Muscle layer of colon (tissue), 2 donors: ENCODE results near the gene NUDT2.
A peak's percentile ranks its signal among the peaks of the same experiment; 100 is the strongest.
"Not testable (repeated sequence)": the region's sequence is repeated elsewhere in the genome, so short reads cannot be mapped to it uniquely, and the experiment has no call there.

ENCODE experiments used
- H3K27ac ChIP-seq: one replicate; pipeline ENCODE4 v1.7.0; 2013; ENCODE audit warnings: low read depth, mild to moderate bottlenecking, low read length, moderate library complexity
- H3K27me3 ChIP-seq, 2 donors: one replicate each; pipeline ENCODE4 v1.7.0; 2013; ENCODE audit warnings: low read length in 2 of 2, mild to moderate bottlenecking in 2 of 2; ENCODE audit not compliant: insufficient read depth in 2 of 2, control insufficient read depth in 1 of 2
- H3K36me3 ChIP-seq: one replicate; pipeline ENCODE4 v1.7.0; 2013; ENCODE audit warnings: mild to moderate bottlenecking, low read length; ENCODE audit not compliant: insufficient read depth
- H3K4me1 ChIP-seq: one replicate; pipeline ENCODE4 v1.7.0; 2013; ENCODE audit warnings: mild to moderate bottlenecking, low read length; ENCODE audit not compliant: insufficient read depth
- H3K4me3 ChIP-seq, 2 donors: one replicate each; pipeline ENCODE4 v1.7.0; 2013; ENCODE audit warnings: low read length in 2 of 2, low read depth in 1 of 2, mild to moderate bottlenecking in 1 of 2, moderate library complexity in 1 of 2
- H3K9ac ChIP-seq: one replicate; pipeline ENCODE4 v1.7.0; 2013; ENCODE audit warnings: low read length
- H3K9me3 ChIP-seq: one replicate; pipeline ENCODE4 v1.7.0; 2013; ENCODE audit warnings: mild to moderate bottlenecking, low read length
- donor health status: abdominal sarcoma.
- donor health status: Adenocarcinoma of cecum.

The NUDT2 gene

DNA sequence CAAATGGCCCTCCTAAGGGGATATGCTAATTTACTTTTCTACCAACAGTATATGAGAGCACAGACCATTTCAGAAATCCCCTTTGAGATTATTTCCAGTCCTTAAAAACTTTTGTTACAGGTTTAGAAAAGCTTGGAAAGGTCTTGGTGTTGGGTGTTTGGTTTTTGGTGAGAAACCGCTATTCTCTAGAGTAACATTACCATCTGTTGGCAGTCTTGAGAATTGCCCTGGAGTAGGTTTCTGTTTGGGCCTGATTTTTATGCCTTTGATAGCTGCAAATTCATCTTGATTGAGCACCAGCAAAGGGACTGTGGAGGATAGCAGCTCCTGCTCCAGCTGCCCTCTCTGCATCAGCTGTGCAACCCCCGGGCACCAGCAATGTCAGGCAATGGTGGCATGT lies 8.0 kb downstream of the NUDT2 start:
- peaks cover 13% of the 10 kb centered on the region for H3K36me3 ChIP-seq
- no peak overlapping the region for H3K9ac ChIP-seq
- H3K4me3 ChIP-seq: no peak overlapping the region
- no peak overlapping the region for H3K27ac ChIP-seq
- no peaks in the 10 kb centered on the region for H3K27me3 ChIP-seq
- H3K4me1 ChIP-seq: peaks cover 49% of the 10 kb centered on the region
- no peaks in the 10 kb centered on the region for H3K9me3 ChIP-seq

- H3K36me3 ChIP-seq: peaks cover 13% of the 10 kb centered on the region
- not testable (repeated sequence) for H3K9me3 ChIP-seq, H3K27ac ChIP-seq
Observed at GRCh38 chr9:34338079-34338478, 8.7 kb downstream of the NUDT2 start.

DNA sequence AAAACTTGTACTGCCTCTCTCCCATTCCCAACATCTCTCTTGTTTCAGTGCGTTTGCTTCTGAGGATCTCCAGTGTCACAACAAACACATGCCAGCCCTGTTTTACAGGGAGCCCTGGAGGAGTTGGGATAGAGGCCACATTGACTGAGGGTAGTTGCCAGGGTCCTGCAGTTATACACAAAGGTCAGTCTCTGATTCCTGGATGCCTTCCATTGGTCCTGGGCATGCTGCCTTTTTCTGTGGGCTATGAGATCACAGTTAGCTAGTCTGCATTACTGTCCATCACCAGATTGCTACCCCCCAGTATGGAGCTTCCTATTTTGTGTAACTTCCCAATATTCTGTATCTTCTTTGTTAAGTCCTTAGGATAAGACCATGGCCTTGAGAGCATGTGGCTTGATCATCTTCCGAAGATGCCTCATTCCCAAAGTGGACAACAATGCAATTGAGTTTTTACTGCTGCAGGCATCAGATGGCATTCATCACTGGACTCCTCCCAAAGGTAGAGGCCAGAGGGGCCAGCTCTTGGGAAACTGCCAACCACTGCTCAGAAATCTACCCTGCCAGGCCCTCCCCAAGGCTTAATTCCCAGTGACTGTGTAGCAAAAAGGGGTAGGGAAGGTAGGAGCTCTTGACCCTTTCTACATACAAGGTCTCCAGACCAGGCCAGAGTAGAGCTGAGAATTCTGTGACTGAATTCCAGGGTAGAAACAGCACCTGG lies 9.5 kb downstream of the NUDT2 start:
- Histone ChIP-seq H3K27ac (peak overlapping the region; percentile 71), H3K27me3 (no peaks in the 10 kb centered on the region), H3K4me1 (peaks cover 60% of the 10 kb centered on the region), H3K4me3 (no peak overlapping the region), H3K9me3 (no peaks in the 10 kb centered on the region), H3K9ac (no peak overlapping the region), H3K36me3 (peaks cover 13% of the 10 kb centered on the region)

More at GRCh38 chr9:34338079-34338478, 8.7 kb downstream of the NUDT2 start:
- not testable (repeated sequence) for H3K9ac ChIP-seq, H3K27me3 ChIP-seq, H3K4me3 ChIP-seq
- peaks cover 52% of the 10 kb centered on the region for H3K4me1 ChIP-seq

DNA sequence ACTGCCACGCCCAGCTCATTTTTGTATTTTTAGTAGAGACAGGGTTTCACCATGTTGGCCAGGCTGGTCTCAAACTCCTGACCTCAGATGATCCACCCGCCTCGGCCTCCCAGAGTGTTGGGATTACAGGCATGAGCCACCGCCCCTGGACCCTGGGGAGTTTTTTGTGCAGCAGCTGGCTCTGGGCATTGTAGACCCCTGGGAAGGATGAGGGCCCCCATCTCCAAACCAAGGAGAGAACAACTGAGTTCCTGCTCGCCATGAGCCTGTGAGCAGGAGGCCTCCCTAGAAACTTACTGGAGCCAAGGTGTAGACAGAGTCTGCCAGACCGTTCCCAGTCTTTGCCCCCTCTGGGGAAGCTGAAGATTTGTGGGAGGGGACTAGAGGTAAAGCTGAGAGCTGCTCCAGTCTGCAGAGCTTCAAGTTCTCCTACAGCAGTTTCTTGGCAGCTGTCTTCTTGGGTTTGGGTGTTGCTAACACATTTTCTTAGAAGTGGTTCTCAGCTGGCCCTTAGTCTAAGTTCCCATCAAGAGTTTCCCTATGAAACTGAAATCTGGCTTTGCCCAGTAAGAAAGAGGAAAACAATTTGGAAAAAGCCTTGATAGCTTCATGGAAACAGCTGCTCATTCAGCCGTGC lies 12.4 kb downstream of the NUDT2 start:
- Histone ChIP-seq H3K9me3 (no peaks in the 10 kb centered on the region), H3K4me1 (peaks cover 73% of the 10 kb centered on the region), H3K9ac (no peak overlapping the region), H3K27ac (peak overlapping the region; percentile 94), H3K36me3 (peaks cover 13% of the 10 kb centered on the region), H3K4me3 (no peak overlapping the region), H3K27me3 (no peaks in the 10 kb centered on the region)

- Histone ChIP-seq H3K9ac (no peak overlapping the region), H3K9me3 (no peaks in the 10 kb centered on the region), H3K4me3 (no peak overlapping the region), H3K27me3 (no peaks in the 10 kb centered on the region), H3K27ac (peak overlapping the region; percentile 94), H3K36me3 (peaks cover 13% of the 10 kb centered on the region), H3K4me1 (peaks cover 80% of the 10 kb centered on the region)
Observed at GRCh38 chr9:34343090-34343489, 13.7 kb downstream of the NUDT2 start.

- Histone ChIP-seq H3K9ac (no peak overlapping the region), H3K4me1 (peaks cover 77% of the 10 kb centered on the region), H3K4me3 (no peak overlapping the region), H3K36me3 (peaks cover 13% of the 10 kb centered on the region), H3K27me3 (no peaks in the 10 kb centered on the region), H3K9me3 (no peaks in the 10 kb centered on the region), H3K27ac (peak overlapping the region; percentile 94)
Observed at GRCh38 chr9:34343605-34344004, 14.2 kb downstream of the NUDT2 start.

- Histone ChIP-seq H3K9ac (no peak overlapping the region), H3K4me1 (peaks cover 51% of the 10 kb centered on the region), H3K4me3 (no peak overlapping the region), H3K36me3 (no peaks in the 10 kb centered on the region), H3K27me3 (no peaks in the 10 kb centered on the region), H3K27ac (peak overlapping the region; percentile 52), H3K9me3 (no peaks in the 10 kb centered on the region)
Observed at GRCh38 chr9:34346873-34347799, 17.8 kb downstream of the NUDT2 start.

DNA sequence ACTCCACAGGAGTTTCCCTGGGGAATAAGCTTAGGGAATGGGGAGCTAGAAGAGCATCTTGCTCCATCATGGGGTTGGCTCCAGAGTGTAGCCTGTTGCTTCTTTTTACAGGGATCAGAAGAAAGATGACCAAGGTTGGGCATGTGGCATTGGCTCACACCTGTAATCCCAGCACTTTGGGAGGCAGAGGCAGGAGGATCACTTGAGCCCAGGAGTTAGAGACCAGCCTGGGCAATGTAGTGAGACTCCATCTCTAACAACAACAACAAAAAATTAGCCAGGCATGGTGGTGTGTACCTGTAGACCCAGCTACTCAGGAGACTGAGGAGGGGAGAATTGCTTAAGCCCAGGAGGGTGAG lies 18.4 kb downstream of the NUDT2 start:
- Histone ChIP-seq H3K27ac (no peak overlapping the region), H3K27me3 (no peaks in the 10 kb centered on the region), H3K9me3 (no peaks in the 10 kb centered on the region), H3K9ac (no peak overlapping the region), H3K4me3 (no peak overlapping the region), H3K4me1 (peaks cover 44% of the 10 kb centered on the region), H3K36me3 (no peaks in the 10 kb centered on the region)

DNA sequence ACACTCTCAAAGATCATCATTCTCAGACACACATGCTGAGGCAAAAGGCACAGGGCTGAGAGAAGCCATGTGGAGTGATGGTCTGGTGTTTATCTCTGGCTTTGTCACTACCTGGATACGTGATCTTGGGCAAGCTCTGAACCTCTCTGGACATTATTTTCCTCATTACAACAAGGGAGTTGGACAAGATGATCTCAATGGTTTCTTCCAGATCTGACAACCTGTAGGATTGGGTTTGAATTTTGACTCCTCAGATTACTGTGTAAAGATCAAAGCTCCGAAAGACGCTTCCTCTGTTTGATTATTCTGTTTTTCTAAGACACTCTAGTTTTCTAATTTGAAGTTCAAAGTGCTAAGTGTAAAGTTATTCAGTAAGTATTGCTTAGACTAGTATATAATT lies 20.0 kb downstream of the NUDT2 start:
- H3K4me1 ChIP-seq: peaks cover 29% of the 10 kb centered on the region
- no peaks in the 10 kb centered on the region for H3K27me3 ChIP-seq
- H3K4me3 ChIP-seq: no peak overlapping the region
- H3K36me3 ChIP-seq: no peaks in the 10 kb centered on the region
- no peak overlapping the region for H3K9ac ChIP-seq
- H3K9me3 ChIP-seq: no peaks in the 10 kb centered on the region
- H3K27ac ChIP-seq: no peak overlapping the region

DNA sequence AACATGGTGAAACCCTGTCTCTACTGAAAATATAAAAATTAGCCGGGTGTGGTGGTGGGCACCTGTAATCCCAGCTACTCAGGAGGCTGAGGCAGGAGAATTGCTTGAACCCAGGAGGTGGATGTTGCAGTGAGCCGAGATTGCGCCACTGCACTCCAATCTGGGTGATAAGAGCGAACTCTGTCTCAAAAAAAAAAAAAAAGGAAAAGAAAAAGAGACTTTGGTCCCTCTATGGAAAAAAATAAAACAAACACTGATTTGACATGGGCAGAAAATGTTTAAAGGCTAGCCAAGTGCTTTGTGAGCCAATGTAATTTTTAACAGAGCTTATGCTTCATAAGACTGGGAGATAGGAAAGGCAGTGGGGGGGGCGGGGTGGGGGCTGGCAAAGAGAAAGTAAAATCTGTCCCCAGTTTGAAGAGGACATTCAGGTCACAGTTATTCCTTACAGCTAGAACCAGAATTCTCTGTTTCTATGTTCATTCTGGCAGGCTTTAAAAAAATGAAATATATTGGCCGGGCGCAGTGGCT lies 22.8 kb downstream of the NUDT2 start:
- not testable (repeated sequence) for H3K27ac ChIP-seq, H3K9ac ChIP-seq, H3K4me3 ChIP-seq

DNA sequence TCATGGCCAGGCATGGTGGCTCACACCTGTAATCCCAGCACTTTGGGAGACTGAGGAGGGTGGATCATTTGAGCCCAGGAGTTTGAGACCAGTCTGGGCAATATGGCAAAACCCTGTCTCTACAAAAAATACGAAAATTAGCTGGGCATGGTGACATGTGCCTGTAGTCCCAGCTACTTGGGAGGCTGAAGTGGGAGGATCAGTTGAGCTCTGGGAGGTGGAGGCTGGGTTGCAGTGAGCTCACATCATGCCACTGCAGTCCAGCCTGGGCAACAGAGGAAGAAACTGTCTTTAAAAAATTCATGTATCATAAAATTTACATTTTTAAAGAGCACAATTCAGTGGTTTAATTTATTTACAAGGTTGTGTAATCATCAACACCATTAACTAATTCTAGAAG lies 23.6 kb downstream of the NUDT2 start:
- not testable (repeated sequence) for H3K27ac ChIP-seq, H3K4me3 ChIP-seq, H3K4me1 ChIP-seq, H3K9me3 ChIP-seq, H3K27me3 ChIP-seq, H3K36me3 ChIP-seq, H3K9ac ChIP-seq

More for the DNA sequence above, 22.8 kb downstream of the NUDT2 start:
- H3K27me3 ChIP-seq, H3K4me1 ChIP-seq, H3K36me3 ChIP-seq, H3K9me3 ChIP-seq: not testable (repeated sequence)
